HG03097 (cell line): ENCODE data around the gene SLC41A3.
"Not testable (repeated sequence)": the region's sequence is repeated elsewhere in the genome, so short reads cannot be mapped to it uniquely, and the experiment has no call there.

Experiments used
- ATAC-seq: cut with Tn5 transposase; IDR thresholded peaks from one replicate; pipeline ENCODE4 v1.9.1; 2021; ENCODE audit not compliant: unreplicated experiment, low FRiP score

Gene SLC41A3

DNA sequence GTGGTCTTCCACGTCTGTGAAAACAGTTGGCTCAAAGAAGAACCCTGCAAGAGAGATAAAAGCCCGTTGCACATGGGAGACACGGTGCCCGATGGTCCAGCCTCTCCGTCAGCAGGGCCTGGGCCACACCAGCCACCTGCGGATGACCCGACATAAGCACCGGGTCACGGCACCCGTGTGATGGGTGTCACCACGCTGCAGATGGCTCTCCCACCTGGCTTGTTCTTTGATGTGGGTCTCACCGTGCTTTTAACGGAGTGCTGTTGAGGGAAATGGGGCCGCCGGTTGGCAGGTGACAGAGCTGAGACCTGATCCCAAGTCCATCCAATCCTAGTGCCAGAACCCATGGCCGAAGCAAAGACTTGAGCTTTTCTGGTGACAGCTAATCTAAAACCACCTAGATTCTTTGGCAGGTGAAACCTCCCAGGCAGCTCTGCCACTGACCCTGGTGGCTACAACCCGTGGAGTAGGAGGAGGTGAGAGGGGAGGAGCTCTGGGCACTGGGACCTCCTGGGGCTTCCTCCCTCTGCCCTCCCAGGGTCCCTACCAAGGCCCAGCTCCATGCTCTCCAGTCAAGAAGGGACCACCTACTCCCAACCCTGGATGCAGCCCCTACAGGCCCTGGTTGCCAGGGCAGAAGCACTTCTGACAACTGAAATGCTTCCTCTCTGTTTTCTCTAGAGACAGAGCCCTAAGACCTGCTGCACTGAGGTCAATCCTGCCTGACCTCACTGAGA lies 23.4 kb upstream of the SLC41A3 start:
- ATAC-seq, result no peak

DNA sequence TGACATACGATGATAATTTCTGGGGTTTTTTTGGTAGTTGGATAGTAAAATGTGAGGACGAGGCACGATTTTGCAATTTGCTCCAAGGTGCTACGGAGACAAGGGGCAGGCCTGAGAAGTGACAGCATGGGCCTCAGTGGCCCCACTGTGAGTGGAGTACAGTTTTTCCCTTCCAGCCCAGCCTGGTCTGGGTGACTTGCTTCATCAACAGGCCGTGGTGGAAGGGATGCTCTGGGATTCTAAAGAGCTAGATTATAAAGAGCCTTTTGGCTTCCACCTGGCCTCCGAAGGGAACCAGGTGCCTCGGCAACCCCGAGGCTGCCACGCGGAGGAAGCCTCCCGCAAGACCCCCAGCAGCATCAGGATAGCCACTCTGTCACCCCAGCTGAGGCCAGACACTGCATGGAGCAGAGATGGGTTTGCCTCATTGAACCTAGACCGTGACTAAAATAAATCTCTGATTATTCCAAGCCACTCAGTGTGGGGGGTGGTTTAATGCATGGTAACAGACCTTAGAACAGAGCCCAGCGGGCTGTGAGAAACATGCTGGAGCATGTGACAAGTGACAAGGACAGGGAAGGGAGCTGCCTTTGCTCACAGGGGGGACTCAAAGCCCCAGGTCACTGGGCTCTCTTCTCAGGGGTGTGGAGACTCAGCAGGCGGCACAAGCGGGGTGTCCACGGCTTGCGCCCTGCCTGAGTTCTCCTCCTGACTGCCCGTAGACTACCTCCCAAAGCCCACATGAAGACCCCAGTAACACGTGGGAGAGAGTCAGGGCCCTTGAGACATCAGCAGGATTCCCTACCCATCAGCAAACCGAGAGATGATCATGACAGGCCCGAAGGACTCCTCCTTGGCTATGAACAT lies 22.6 kb upstream of the SLC41A3 start:
- ATAC-seq, result no peak

DNA sequence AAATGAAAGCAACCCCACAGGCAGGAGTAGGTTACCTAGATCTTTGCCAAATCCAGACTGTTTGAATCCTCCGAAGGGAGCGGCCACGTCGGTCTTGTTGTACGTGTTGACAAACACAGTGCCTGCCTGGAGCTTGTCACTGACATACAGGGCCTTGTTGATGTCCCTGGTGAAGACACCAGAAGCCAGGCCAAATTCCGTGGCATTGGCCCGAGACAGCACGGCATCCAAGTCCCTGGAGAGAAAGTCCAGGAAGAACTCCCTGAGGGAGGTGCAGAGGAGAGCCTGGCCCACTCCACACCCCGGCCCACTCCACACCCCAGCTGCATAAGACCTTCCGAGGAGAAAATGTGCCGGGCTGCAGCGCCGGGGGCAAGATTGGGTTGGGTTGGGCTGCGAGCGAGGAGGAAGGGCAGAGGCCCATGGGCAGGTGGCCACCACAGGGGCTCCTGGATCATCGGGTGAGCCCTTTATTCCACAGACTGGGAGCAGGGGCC lies 21.8 kb upstream of the SLC41A3 start:
- no peak for ATAC-seq

DNA sequence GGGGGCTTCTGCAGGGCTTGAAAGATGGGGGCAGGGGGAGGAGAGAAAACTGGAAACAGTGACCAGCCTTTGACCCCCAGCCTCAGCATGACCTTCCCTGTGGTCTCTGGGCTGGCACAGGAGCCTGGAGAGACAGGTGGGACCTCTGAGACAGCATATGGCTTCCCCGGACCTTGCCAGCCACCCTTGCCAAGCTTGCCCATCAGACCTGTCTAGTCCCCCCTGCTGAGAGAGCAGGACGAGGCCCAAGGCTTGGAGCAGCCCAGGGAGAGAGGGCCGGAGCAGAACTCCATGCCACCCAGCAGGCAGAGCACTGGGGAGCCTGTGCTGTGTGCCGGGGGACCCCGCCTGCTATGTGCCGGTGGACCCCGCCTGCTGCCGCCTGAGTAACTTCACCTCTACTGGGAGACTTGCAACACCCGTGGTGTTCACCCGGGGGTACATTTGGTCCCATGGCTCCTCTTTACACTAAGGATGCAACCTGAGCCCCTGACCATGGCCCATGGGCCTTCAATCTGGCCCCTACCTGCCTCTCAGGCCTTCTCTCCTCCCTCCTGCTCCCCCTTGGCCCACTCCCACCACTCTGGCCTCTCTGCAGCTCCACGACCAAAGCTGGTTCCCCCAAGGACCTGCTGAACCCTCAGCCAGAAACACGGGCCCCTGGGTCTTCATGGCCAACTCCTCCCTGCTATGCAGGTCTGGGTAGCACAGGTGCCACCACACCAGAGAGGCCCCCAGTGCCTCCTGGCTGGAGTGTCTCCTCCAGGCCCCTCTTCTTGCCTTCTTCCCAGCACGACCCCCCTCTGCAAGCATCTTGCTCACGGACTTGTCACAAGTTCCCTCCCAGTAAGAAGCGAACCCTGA lies 21.1 kb upstream of the SLC41A3 start:
- no peak for ATAC-seq

DNA sequence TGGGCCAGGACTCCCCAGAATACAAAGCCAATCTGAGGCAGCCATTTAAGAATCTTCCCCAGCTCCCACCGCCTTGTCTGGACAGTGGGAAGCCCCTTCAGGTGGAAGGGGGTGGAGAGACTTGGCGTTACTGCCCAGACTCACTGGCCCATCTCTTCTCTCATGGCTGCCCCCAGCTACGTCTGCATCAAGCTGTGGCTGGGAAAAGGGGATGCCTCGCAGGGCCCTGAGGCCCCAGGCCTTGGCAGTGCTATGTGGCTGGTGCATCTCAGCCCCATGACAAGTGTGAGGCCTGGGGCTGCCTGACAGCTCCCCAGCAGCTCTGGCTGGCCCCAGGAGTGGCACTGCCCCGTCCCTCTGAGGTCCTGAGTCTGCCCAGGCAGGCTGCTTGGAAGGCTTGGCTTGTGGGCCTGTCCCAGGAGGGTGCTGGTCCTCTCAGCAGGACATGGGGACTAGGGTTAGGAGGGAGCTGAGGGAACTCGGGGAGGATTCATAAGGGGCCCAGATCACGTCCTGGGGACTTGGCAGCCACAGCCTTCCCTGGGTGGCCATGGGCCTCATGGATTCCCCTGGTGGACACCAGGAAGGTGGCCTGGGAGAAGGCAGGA lies 20.2 kb upstream of the SLC41A3 start:
- ATAC-seq, result no peak

DNA sequence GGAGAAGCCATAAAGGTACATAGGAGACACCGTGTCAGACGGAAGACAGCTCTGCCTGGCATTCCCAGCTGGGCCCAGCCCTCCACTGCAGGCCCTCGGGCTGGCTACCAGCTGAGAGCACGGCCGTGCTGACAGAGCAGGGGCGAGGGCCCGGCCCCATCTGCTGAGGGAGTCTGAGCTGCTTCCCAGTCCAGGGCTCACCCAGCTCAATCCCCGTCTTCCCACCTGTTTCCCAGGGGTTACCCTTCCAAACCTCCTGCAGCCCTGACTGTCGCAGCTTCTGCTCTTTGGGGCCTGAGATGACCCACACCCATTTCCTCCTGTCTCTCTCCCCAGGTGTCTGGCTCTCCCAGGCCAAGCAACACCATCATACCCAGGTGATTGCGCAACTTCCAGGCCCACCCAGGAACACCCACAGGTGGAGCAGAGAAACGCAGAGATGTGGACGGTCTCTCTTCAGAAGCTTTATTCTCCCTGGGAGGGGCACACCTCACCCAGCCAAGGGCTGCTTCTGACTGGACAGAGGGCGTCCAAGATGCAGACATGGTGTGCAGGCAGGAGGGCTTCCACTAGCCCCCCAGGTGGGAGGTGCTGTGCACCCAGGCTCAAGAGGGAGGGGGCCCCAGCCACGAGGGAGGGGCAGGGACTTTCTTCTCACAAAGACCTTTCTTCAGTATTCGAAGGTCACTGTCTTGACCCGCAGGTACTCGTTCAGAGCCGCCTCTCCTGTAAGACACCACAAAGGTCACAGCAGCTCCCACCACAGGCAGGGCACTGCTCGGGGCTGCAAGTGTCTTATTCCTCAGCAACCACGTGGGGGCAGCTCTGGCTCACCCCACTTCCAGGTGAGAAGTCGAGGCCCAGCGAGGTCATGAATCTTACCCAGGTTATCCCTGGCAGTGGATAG lies 19.4 kb upstream of the SLC41A3 start:
- ATAC-seq, result no peak

DNA sequence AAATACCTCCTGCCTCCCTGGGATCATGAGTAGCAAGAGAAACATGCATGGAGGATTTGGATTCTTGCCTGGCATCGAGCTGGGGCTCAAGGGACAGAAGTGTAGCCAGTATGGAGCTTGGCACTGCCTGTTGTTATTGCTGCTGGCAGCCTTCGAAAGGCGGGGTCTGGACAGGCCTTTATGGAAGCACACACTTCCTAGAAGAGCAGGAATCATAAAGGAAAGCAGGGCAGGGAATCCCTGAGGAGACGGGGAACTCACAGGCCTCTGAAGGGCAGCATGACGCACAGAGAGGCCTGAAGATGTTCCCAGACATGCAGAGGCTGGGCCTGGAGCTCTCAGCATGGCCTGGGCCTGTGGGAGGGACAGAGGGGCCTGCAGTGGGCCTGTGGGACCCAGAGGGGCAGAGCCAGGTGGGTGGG lies 18.6 kb upstream of the SLC41A3 start:
- ATAC-seq, result no peak

DNA sequence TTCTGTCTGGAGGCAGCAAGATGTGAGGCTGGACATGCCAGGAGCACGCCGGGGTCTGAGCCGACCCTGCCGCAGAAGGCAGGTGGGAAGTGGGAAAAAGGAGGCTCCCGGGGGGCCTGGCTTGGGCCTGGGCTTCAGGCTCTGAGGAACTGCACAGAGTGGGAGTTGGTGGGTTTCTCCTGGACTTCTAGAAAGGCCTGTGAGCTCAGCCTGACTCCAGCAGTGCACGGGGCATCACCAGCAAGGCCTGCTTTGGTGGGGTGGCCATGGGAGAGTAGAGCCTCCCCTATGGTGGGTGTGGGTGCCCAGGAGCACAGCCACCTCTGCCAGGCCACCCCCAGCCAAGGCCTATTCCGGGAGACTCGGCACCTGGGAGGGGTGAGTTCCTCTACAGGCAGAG lies 18.1 kb upstream of the SLC41A3 start:
- no peak for ATAC-seq

DNA sequence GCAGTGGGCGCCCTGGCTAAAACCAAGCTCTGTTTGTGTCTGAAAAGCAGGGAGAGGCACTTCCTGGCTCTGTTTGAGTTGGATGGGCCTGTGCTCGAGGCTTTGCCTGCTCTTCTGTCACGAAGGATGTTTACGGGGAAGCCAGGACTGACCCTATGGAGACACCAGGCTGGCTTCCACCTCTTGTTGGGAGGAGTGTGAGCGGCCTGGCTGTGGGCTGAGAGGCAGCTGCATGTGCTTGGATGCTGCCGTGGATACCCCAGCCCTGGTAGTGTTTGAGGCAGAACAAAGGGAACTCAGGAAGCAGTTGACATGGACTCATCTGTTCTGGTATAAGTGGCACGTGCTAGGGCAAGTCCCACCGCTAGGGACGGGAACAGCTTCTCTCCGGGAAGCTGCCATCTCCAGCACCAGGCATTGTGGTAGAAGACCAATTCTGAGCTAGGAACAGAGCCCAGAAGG lies 17.6 kb upstream of the SLC41A3 start:
- no peak for ATAC-seq

DNA sequence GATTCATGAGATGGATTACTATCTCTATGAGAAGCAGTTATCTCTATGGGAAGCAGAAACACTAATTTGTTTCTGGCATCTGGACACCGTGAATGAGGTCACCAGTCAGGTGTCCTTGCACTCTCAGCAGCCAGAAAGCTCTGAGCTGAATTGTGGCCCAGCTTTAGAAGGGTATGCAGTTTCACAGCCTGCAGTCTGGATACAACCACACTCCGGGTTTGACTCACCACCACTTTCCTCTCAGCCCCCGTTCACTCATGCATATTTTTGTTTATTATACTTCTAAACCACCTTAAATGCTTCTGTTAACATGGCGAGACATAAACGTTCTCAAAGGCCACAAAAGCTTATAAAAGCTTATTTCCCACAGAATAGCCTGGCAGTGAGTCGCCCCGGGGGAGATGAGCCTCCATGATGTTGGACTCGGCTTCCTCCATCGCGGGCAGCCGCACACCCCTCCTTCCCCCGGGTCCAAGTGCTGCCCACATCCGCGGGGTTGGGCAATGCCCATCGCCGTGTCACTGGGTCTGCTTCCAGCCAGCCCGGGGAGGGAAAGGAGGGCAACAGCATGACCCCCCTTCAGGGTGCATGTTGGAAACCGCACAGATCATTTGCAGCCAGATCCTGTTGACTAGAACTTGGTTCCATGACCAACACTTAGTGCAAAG lies 16.8 kb upstream of the SLC41A3 start:
- no peak for ATAC-seq

DNA sequence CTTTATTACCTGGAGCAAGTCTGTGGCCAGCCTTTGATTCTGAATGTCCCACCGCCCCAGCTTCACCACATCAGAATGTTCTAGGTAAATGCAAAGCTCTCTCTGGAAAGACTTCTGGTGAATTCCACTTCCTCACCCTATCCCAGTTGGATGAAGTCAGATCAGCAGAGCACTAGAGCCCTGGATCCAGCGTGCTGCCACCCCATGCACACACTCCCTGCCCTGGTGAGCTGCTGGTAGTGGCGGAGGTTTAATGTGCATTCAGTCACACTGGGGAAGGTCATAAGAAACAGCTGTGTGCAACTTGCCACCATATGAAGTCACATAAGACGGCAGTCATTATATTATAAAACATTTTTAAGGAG lies 16.3 kb upstream of the SLC41A3 start:
- no peak for ATAC-seq

DNA sequence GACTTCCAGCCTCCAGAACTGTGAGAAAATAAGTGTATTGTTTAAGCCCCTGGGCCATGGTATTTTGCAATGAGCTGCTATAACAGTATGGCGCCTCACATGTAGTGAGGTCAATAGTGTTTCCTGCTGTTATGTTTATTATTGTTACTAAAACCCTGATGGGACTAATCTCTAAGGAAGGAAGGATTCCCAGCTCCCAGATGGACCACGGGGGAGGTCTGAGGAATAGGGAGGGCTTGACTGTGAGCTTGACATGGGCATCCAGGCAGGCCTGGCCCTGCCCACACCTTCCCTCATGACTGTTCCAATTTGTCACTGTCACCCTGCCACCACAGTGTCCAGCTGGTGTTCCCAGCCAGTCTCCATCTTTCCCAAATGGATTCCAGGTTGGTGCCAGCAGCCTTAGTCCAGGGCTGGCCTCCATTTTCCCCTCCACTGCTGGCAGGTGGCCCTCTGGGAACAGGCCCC lies 14.5 kb upstream of the SLC41A3 start:
- no peak for ATAC-seq

DNA sequence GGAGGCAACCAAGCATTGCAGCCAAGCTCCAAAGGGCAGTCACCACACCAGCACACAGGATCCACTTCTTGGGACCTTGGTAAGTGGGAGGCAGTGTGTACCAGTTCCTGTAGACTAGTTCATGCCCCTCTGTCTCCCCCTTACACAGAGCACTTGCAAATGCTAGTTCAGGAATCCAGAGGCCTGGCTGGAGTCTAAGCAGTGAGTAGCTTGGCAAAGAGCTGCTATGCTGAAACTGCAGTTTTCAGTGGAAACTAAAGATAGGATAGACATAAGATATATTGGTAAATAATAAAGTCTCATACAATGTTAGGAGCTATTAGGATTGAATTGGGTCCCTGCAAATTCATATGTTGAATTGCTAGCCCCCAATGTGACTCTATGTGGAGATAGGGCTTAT lies 13.9 kb upstream of the SLC41A3 start:
- ATAC-seq, result no peak

DNA sequence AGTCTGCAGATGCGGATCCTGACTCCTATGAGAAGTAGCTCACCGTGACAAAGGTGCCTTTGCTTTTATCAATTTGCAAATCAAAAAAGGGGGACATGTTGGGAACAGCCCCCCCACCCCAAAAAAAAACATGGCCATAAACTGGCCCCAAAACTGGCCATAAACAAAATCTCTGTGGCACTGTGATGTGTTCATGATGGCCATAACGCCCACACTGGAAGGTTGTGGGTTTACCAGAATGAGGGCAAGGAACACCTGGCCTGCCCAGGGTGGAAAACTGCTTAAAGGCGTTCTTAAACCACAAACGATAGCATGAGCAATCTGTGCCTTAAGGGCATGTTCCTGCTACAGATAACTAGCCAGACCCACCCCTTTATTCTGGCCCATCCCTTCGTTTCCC lies 12.3 kb upstream of the SLC41A3 start:
- ATAC-seq, result not testable (repeated sequence)

DNA sequence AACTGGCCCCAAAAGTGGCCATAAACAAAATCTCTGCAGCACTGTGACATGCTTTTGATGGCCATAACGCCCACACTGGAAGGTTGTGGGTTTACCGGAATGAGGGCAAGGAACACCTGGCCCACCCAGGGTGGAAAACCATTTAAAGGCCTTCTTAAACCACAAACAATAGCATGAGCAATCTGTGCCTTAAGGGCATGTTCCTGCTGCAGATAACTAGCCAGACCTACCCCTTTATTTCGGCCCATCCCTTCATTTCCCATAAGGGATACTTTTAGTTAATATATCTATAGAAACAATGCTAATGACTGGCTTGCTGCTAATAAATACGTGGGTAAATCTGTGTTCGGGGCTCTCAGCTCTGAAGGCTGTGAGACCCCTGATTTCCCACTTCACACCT lies 8.2 kb upstream of the SLC41A3 start:
- ATAC-seq, result not testable (repeated sequence)

DNA sequence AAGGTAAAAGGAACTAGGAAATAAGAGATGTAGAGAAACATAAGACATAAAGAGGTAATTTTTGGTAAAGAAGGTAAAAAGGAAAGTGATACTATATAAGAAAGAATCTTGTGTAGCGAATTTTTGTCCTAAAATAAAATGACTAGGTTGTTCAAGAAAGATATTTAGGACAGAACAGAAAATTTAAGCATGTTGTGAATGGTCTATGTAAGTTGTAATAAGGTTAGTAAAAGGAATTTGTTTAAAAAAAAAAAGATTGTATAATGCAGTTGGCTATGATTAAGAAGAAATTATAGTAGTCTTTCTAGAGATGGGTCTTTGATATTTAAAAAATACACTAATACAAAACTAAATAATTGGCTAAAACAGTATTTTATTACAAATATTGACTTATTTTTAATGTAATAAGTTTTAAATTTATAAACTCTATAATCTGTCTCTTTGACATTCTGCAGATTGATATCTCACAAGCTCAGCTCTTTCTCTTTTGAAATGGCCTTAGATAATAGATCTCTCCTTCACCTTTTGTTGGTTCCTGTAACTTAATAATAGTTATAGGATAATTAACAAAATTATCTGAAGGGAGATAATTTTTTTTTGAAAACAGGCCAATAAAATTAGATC lies 3.7 kb upstream of the SLC41A3 start:
- ATAC-seq, result no peak

DNA sequence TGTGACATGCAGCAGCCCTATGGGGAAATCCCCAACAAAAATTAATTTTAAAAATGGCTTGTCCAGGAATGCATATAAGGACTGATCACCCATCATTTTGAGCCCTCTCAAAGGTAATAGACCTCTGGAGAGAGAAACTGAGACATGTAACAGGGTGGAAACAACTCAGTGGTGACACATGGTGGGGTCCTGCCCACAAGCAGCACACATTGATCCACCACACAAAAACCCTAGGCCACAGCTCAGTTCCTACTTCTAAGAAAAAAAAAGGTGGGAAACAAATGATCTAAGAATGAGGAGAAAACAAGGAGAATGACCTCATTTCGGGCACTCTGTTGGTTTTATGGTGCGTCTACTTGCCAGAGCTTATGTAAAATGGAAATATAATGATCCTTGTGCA lies 1.9 kb upstream of the SLC41A3 start:
- ATAC-seq, result no peak

DNA sequence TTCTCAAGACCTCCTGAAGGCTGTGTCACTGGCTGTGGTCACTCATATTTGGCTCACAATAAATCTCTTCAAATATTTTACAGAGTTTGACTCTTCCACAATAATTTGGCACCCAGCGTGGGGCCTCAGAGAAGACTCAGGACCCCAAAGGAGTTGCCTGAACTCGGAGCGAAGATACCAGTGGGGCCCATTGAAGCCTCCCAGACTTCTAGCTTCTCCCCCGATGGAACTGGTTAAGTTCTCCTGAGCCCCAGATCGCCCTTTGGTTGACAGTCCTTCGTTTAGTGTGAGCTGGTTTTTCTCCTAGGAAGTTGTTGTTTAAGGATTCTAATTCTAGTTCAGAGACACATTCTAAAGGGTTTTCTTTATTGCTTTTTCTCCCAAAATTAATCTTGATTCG lies 1.4 kb upstream of the SLC41A3 start:
- ATAC-seq, result no peak
